Lung (tissue), 12 donors: ENCODE data around the gene SIGLEC1. TPM values are rescaled to one million over a fixed set of nuclear protein-coding genes. Genes with fewer than 3 reads are reported as not detected.

ENCODE experiments used
- ATAC-seq: fragments of 200-7000 bp; cut with Tn5 transposase; one replicate; pipeline ENCODE4 v1.9.1; 2020; ENCODE audit warnings: moderate number of reproducible peaks; ENCODE audit not compliant: insufficient read depth, low FRiP score
- DNase-seq, 3 donors: peaks; one replicate each; pipeline ENCODE4 v3.0.0-alpha.2; 2013 to 2017
- H3K27ac ChIP-seq, 2 donors: one replicate each; pipeline ENCODE4 v1.5.1; 2013; ENCODE audit warnings: mild to moderate bottlenecking in 2 of 2, moderate library complexity in 2 of 2, control low read depth in 1 of 2, inconsistent platforms in 1 of 2, low read depth in 1 of 2, low read length in 1 of 2
- H3K27me3 ChIP-seq, 3 donors: one replicate each; pipeline ENCODE4 v1.5.1; 2013; ENCODE audit warnings: low read length in 2 of 3; ENCODE audit not compliant: control insufficient read depth in 3 of 3, insufficient read depth in 3 of 3
- H3K36me3 ChIP-seq, 4 donors: one replicate each; pipeline ENCODE4 v1.5.1; 2013; ENCODE audit warnings: low read length in 4 of 4, mild to moderate bottlenecking in 1 of 4, moderate library complexity in 1 of 4; ENCODE audit not compliant: control insufficient read depth in 4 of 4, insufficient read depth in 4 of 4
- H3K4me1 ChIP-seq, 5 donors: one replicate each; pipeline ENCODE4 v1.5.1; 2013; ENCODE audit warnings: low read length in 5 of 5, mild to moderate bottlenecking in 2 of 5, moderate library complexity in 1 of 5; ENCODE audit not compliant: control insufficient read depth in 5 of 5, insufficient read depth in 5 of 5
- H3K4me3 ChIP-seq: one replicate; pipeline ENCODE4 v1.5.1; 2013; ENCODE audit warnings: mild to moderate bottlenecking, control low read depth, moderate library complexity
- H3K9ac ChIP-seq, 2 donors: one replicate each; pipeline ENCODE4 v1.5.1; 2013; ENCODE audit warnings: low read length in 2 of 2, control low read depth in 1 of 2; ENCODE audit not compliant: insufficient read depth in 1 of 2
- H3K9me3 ChIP-seq, 4 donors: one replicate each; pipeline ENCODE4 v1.5.1; 2013; ENCODE audit warnings: low read length in 3 of 4, mild to moderate bottlenecking in 1 of 4, moderate library complexity in 1 of 4; ENCODE audit not compliant: control insufficient read depth in 4 of 4, insufficient read depth in 3 of 4
- WGBS, 2 donors: extraction: QIAGEN DNeasy Blood & Tissue Kit; methylation state at CpG; one replicate each; pipeline ENCODE4 v1.1.7; 2013; 5-methylcytosine and 5-hydroxymethylcytosine counted together
- polyA plus RNA-seq, 2 donors: library from polyadenylated mRNA; stranded (reverse); fragments of 200-250 nt; gene quantifications; one replicate each; pipeline ENCODE4 v1.2.1, GENCODE V29; 2013
- total RNA-seq, 2 donors: library from RNA; depleted of rRNA in 1 of 2; stranded (reverse); fragments of >200 nt in 1 of 2; gene quantifications; one replicate each; pipeline ENCODE4 v1.2.1, GENCODE V29; 2014 to 2021
- TF ChIP-seq, protein P1 (sequence below): IDR thresholded peaks from 2 replicates; pipeline ENCODE4 v1.5.1; 2012; ENCODE audit warnings: mild to moderate bottlenecking; ENCODE audit errors: control extremely low read depth, extremely low read depth
- donor health status: control.
- donor health status: control.
- donor health status: Bipolar disorder and iron deficiency.
- donor health status: healthy.
- donor health status: DM: yes; HTN: yes; CAD: no.

Gene SIGLEC1
- total and polyA plus RNA-seq, 4 donors = 3.7 to 34.2 (median 18.7) TPM

GRCh38 chr20:3693376-3693775 is 19.0 kb downstream of the SIGLEC1 start:
- no peaks in the 10 kb centered on the region for H3K27me3 ChIP-seq
- TF ChIP-seq, protein P1, sequence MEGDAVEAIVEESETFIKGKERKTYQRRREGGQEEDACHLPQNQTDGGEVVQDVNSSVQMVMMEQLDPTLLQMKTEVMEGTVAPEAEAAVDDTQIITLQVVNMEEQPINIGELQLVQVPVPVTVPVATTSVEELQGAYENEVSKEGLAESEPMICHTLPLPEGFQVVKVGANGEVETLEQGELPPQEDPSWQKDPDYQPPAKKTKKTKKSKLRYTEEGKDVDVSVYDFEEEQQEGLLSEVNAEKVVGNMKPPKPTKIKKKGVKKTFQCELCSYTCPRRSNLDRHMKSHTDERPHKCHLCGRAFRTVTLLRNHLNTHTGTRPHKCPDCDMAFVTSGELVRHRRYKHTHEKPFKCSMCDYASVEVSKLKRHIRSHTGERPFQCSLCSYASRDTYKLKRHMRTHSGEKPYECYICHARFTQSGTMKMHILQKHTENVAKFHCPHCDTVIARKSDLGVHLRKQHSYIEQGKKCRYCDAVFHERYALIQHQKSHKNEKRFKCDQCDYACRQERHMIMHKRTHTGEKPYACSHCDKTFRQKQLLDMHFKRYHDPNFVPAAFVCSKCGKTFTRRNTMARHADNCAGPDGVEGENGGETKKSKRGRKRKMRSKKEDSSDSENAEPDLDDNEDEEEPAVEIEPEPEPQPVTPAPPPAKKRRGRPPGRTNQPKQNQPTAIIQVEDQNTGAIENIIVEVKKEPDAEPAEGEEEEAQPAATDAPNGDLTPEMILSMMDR = no peak
- H3K4me3 ChIP-seq = no peak overlapping the region
- H3K9me3 ChIP-seq = peaks cover 0 to 7% (median 2%) of the 10 kb centered on the region in 4 donors
- ATAC-seq = no peak
- no peak overlapping the region for H3K9ac ChIP-seq
- no peak for DNase-seq
- no peak overlapping the region for H3K27ac ChIP-seq
- 91 to 97% methylated on average over 13 of the region's 13 CpGs for WGBS, 2 donors
- H3K36me3 ChIP-seq = no peaks in the 10 kb centered on the region
- H3K4me1 ChIP-seq = peaks cover 0 to 5% (median 0%) of the 10 kb centered on the region in 5 donors

- Histone ChIP-seq H3K27me3 (no peaks in the 10 kb centered on the region), H3K27ac (no peak overlapping the region), H3K36me3 (no peaks in the 10 kb centered on the region), H3K9me3 (peaks cover 0 to 7% (median 2%) of the 10 kb centered on the region in 4 donors), H3K4me1 (no peaks in the 10 kb centered on the region), H3K9ac (no peak overlapping the region), H3K4me3 (no peak overlapping the region)
- ATAC-seq (no peak), DNase-seq (no peak)
- TF ChIP-seq, protein P1 = no peak
- WGBS, 2 donors = 93 to 94% methylated on average over 21 to 23 of the region's 23 CpGs
Observed at GRCh38 chr20:3692706-3693294, 19.6 kb downstream of the SIGLEC1 start.

DNA sequence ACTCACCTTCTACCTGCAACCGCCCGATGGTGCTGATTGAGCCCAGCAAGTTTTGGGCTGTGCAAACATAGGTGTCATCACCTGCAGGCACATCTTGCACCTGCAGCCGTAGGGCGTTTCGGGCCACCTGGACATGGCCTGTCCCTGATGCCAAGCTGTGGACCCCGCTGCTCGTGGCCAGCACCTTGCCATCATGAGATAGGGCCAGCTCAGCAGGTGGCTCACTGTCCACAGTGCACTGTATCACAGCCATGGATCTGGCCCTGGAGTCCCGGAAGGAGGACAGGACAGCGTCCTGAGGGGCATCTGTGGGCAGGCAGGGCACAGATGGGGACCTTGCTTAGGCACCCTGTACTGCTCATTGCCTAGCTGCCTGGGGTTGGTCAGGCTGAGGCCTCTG is 20.5 kb downstream of the SIGLEC1 start:
- ATAC-seq (no peak), DNase-seq (no peak)
- no peak overlapping the region for H3K27ac ChIP-seq
- peaks cover 0 to 7% (median 2%) of the 10 kb centered on the region in 4 donors for H3K9me3 ChIP-seq
- 87 to 88% methylated on average over 9 of the region's 9 CpGs for WGBS, 2 donors
- H3K9ac ChIP-seq = no peak overlapping the region
- TF ChIP-seq, protein P1 = no peak
- no peaks in the 10 kb centered on the region for H3K27me3 ChIP-seq
- no peak overlapping the region for H3K4me3 ChIP-seq
- H3K4me1 ChIP-seq = peaks cover 0 to 7% (median 0%) of the 10 kb centered on the region in 5 donors
- no peaks in the 10 kb centered on the region for H3K36me3 ChIP-seq

DNA sequence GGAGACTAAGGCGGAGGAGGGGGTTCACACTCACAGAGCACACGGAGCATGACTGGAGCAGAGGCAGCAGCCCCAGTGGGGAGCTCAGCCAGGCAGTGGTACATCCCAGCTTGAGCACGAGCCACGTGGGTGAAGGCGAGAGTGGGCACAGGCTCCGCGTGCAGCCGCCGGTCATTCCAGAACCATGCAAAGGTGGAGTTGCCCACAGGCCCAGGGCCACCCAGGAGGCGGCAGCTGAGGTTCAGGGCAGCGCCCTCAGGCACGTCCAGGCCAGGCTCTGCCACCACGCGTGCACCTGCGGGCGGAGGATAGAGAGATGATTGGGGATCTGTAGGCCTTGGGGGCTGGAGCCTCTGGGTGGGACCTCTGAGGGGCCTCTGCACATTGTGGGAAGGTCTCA is 21.1 kb downstream of the SIGLEC1 start:
- Histone ChIP-seq H3K4me3 (no peak overlapping the region), H3K27me3 (no peaks in the 10 kb centered on the region), H3K27ac (no peak overlapping the region), H3K36me3 (no peaks in the 10 kb centered on the region), H3K9ac (no peak overlapping the region), H3K4me1 (peaks cover 0 to 12% (median 4%) of the 10 kb centered on the region in 5 donors), H3K9me3 (peaks cover 0 to 3% (median under 1%) of the 10 kb centered on the region in 4 donors)
- DNase-seq = no peak
- TF ChIP-seq, protein P1 = no peak
- no peak for ATAC-seq
- 91 to 93% methylated on average over 16 of the region's 16 CpGs for WGBS, 2 donors
